Type B pancreatic cell (in vitro differentiated cells): ENCODE data around the gene ADRM1. TPM values are rescaled to one million over a fixed set of nuclear protein-coding genes. Genes with fewer than 3 reads are reported as not detected.
A peak's percentile ranks its signal among the peaks of the same experiment; 100 is the strongest.

ENCODE experiments used
- DNase-seq: peaks from one replicate; pipeline ENCODE4 v3.0.0; 2021; ENCODE audit warnings: mixed read lengths; ENCODE audit not compliant: unreplicated experiment; ENCODE audit errors: extremely low spot score
- H3K27ac Mint-ChIP-seq: 2 replicates; pipeline ENCODE4 v1.8.0; 2021; ENCODE audit warnings: mild to moderate bottlenecking, mixed read lengths
- H3K27me3 Mint-ChIP-seq: 2 replicates; pipeline ENCODE4 v1.8.0; 2021; ENCODE audit warnings: mixed read lengths
- H3K36me3 Mint-ChIP-seq: 2 replicates; pipeline ENCODE4 v1.8.0; 2021; ENCODE audit warnings: mixed read lengths
- H3K4me1 Mint-ChIP-seq: one replicate; pipeline ENCODE4 v1.8.0; 2021; ENCODE audit warnings: mixed read lengths; ENCODE audit not compliant: unreplicated experiment
- H3K4me3 Mint-ChIP-seq: 2 replicates; pipeline ENCODE4 v1.8.0; 2021; ENCODE audit warnings: mild to moderate bottlenecking, mixed read lengths
- H3K9me3 Mint-ChIP-seq: 2 replicates; pipeline ENCODE4 v1.8.0; 2021; ENCODE audit warnings: mixed read lengths
- total RNA-seq: library from RNA; stranded (reverse); gene quantifications from 2 replicates; pipeline ENCODE4 v1.2.1, GENCODE V29; 2021; ENCODE audit warnings: low replicate concordance
- TF ChIP-seq, protein P1 (sequence below): fragments of 200-600 bp; sonication (generic); conservative IDR thresholded peaks from 2 replicates; pipeline ENCODE4 v1.5.0; 2021; ENCODE audit warnings: antibody characterized with exemption, mild to moderate bottlenecking

ADRM1 gene
- total RNA-seq, 1 donor from 2014 or later = 67.2 TPM

GRCh38 chr20:62336775-62337557 is 34.2 kb downstream of the ADRM1 start:
- Mint-ChIP-seq H3K27ac (peak overlapping the region; percentile 53), H3K36me3 (peaks cover 10% of the 10 kb centered on the region), H3K4me1 (no peaks in the 10 kb centered on the region), H3K4me3 (no peak overlapping the region), H3K27me3 (no peaks in the 10 kb centered on the region), H3K9me3 (no peaks in the 10 kb centered on the region)
- no peak for DNase-seq
- TF ChIP-seq, protein P1, sequence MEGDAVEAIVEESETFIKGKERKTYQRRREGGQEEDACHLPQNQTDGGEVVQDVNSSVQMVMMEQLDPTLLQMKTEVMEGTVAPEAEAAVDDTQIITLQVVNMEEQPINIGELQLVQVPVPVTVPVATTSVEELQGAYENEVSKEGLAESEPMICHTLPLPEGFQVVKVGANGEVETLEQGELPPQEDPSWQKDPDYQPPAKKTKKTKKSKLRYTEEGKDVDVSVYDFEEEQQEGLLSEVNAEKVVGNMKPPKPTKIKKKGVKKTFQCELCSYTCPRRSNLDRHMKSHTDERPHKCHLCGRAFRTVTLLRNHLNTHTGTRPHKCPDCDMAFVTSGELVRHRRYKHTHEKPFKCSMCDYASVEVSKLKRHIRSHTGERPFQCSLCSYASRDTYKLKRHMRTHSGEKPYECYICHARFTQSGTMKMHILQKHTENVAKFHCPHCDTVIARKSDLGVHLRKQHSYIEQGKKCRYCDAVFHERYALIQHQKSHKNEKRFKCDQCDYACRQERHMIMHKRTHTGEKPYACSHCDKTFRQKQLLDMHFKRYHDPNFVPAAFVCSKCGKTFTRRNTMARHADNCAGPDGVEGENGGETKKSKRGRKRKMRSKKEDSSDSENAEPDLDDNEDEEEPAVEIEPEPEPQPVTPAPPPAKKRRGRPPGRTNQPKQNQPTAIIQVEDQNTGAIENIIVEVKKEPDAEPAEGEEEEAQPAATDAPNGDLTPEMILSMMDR = no peak

GRCh38 chr20:62337558-62338293 is 34.9 kb downstream of the ADRM1 start:
- Mint-ChIP-seq H3K4me1 (no peaks in the 10 kb centered on the region), H3K27ac (no peak overlapping the region), H3K9me3 (no peaks in the 10 kb centered on the region), H3K36me3 (peaks cover 11% of the 10 kb centered on the region), H3K4me3 (no peak overlapping the region), H3K27me3 (no peaks in the 10 kb centered on the region)
- TF ChIP-seq, protein P1 = no peak
- DNase-seq = no peak

- Mint-ChIP-seq H3K4me1 (no peaks in the 10 kb centered on the region), H3K9me3 (no peaks in the 10 kb centered on the region), H3K27ac (no peak overlapping the region), H3K36me3 (peaks cover 16% of the 10 kb centered on the region), H3K4me3 (no peak overlapping the region), H3K27me3 (no peaks in the 10 kb centered on the region)
- TF ChIP-seq, protein P1 = no peak
- no peak for DNase-seq
These were observed 35.5 kb downstream of the ADRM1 start for GRCh38 chr20:62338294-62338620.

DNA sequence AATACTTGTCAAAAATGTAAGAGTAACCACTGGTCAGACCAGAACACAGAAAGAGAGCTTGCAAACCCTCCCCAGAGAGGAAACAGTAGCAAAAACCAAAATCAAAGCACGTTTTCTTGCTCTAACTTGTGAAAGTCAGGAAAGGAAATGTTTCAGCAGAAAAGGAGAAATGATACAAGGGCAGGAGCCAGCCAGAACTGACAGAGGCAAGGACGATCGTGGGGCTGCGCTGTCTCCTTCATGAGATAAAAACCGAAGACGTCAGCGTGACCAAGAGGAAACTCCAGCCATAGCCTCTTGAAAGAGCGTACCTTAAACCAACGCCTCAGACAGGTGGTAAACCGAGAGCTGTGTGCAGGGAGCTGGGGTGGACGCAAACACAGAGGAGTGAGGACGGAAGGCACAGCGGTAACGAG is 36.9 kb downstream of the ADRM1 start:
- H3K9me3 Mint-ChIP-seq = no peaks in the 10 kb centered on the region
- peaks cover 18% of the 10 kb centered on the region for H3K36me3 Mint-ChIP-seq
- DNase-seq = no peak
- no peaks in the 10 kb centered on the region for H3K27me3 Mint-ChIP-seq
- no peaks in the 10 kb centered on the region for H3K4me1 Mint-ChIP-seq
- TF ChIP-seq, protein P1 = no peak
- H3K4me3 Mint-ChIP-seq = no peak overlapping the region
- H3K27ac Mint-ChIP-seq = no peak overlapping the region

GRCh38 chr20:62342910-62343309 is 40.1 kb downstream of the ADRM1 start:
- TF ChIP-seq, protein P1 = no peak
- Mint-ChIP-seq H3K27ac (no peak overlapping the region), H3K36me3 (peaks cover 22% of the 10 kb centered on the region)

More at GRCh38 chr20:62342910-62343309, 40.1 kb downstream of the ADRM1 start:
- Mint-ChIP-seq H3K27me3 (no peaks in the 10 kb centered on the region), H3K4me3 (no peak overlapping the region), H3K9me3 (no peaks in the 10 kb centered on the region), H3K4me1 (no peaks in the 10 kb centered on the region)
- DNase-seq = no peak
